Right atrium auricular region (tissue), 2 donors: ENCODE measurements around the gene CACNA2D3. TPM values are rescaled to one million over a fixed set of nuclear protein-coding genes. Genes with fewer than 3 reads are reported as not detected.
A peak's percentile ranks its signal among the peaks of the same experiment; 100 is the strongest.

Experiments
- DNase-seq: peaks from one replicate; pipeline ENCODE4 v3.0.0-alpha.2; 2019; ENCODE audit warnings: low spot score
- H3K27ac ChIP-seq, 2 donors: fragments of 200-600 bp; sonication (generic); 1 replicate in 1 of 2; 2 replicates in 1 of 2; pipeline ENCODE4 v1.5.1; 2016 to 2019
- H3K27me3 ChIP-seq, 2 donors: fragments of 200-600 bp; sonication (generic); one replicate each; pipeline versions ENCODE4 v1.5.1 to v1.6.0; 2017 to 2019
- H3K36me3 ChIP-seq: fragments of 200-600 bp; sonication (generic); one replicate; pipeline ENCODE4 v1.5.1; 2016
- H3K4me1 ChIP-seq, 2 donors: fragments of 200-600 bp; sonication (generic); one replicate each; pipeline versions ENCODE4 v1.5.1 to v1.6.0; 2017 to 2019
- H3K4me3 ChIP-seq, 2 donors: fragments of 200-600 bp; sonication (generic); 1 replicate in 1 of 2; 2 replicates in 1 of 2; pipeline ENCODE4 v1.5.1; 2017 to 2019; ENCODE audit warnings: mild to moderate bottlenecking in 1 of 2, moderate library complexity in 1 of 2
- H3K9me3 ChIP-seq, 2 donors: fragments of 200-600 bp; sonication (generic); one replicate each; pipeline ENCODE4 v1.5.1; 2019
- CTCF ChIP-seq, 2 donors: fragments of 200-600 bp; sonication (generic); IDR thresholded peaks; one replicate each; pipeline ENCODE4 v1.5.1; 2019; ENCODE audit warnings: antibody characterized with exemption in 2 of 2
- total RNA-seq, 2 donors: library from RNA; depleted of rRNA; stranded (reverse); fragments of >200 nt; gene quantifications; one replicate each; pipeline ENCODE4 v1.1.0, GENCODE V29; 2016

CACNA2D3 gene
- total RNA-seq, 2 donors from 2014 or later: 10.9 to 17.2 TPM

GRCh38 chr3:54649551-54649950, 527.2 kb downstream of the CACNA2D3 start:
- H3K36me3 ChIP-seq: no peaks in the 10 kb centered on the region
- no peaks in the 10 kb centered on the region for H3K27me3 ChIP-seq
- H3K9me3 ChIP-seq: peaks cover 0 to 8% of the 10 kb centered on the region in 2 donors
- no peak for DNase-seq
- H3K27ac ChIP-seq: no peak overlapping the region
- H3K4me3 ChIP-seq: no peak overlapping the region
- no peaks in the 10 kb centered on the region for H3K4me1 ChIP-seq
- TF ChIP-seq CTCF (IDR thresholded peaks at IDR 0.05): no peak

GRCh38 chr3:54653456-54654195, 531.3 kb downstream of the CACNA2D3 start:
- Histone ChIP-seq H3K4me3 (no peak overlapping the region), H3K27me3 (no peaks in the 10 kb centered on the region), H3K36me3 (no peaks in the 10 kb centered on the region), H3K4me1 (no peaks in the 10 kb centered on the region), H3K27ac (no peak overlapping the region), H3K9me3 (no peaks in the 10 kb centered on the region)
- no peak for TF ChIP-seq CTCF (IDR thresholded peaks at IDR 0.05)
- DNase-seq: no peak

GRCh38 chr3:54654776-54655175, 532.4 kb downstream of the CACNA2D3 start:
- H3K36me3 ChIP-seq: no peaks in the 10 kb centered on the region
- TF ChIP-seq CTCF (IDR thresholded peaks at IDR 0.05): no peak
- no peak for DNase-seq
- H3K9me3 ChIP-seq: no peaks in the 10 kb centered on the region
- no peak overlapping the region for H3K27ac ChIP-seq
- H3K27me3 ChIP-seq: no peaks in the 10 kb centered on the region
- H3K4me1 ChIP-seq: no peaks in the 10 kb centered on the region
- H3K4me3 ChIP-seq: no peak overlapping the region

- Histone ChIP-seq H3K4me1 (no peaks in the 10 kb centered on the region), H3K4me3 (no peak overlapping the region), H3K27ac (no peak overlapping the region), H3K27me3 (no peaks in the 10 kb centered on the region), H3K36me3 (no peaks in the 10 kb centered on the region), H3K9me3 (no peaks in the 10 kb centered on the region)
- TF ChIP-seq CTCF (IDR thresholded peaks at IDR 0.05): no peak
- no peak for DNase-seq
Observed at GRCh38 chr3:54659347-54659746, 537.0 kb downstream of the CACNA2D3 start.

- H3K27ac ChIP-seq: peak overlapping the region in 1 of 2 donors; percentile 29
- no peak overlapping the region for H3K4me3 ChIP-seq
- H3K9me3 ChIP-seq: no peaks in the 10 kb centered on the region
- no peaks in the 10 kb centered on the region for H3K27me3 ChIP-seq
- H3K4me1 ChIP-seq: no peaks in the 10 kb centered on the region
- TF ChIP-seq CTCF (IDR thresholded peaks at IDR 0.05): no peak
- H3K36me3 ChIP-seq: no peaks in the 10 kb centered on the region
- peak; percentile 70 for DNase-seq
Observed at GRCh38 chr3:54660714-54661132, 538.4 kb downstream of the CACNA2D3 start.

- H3K4me3 ChIP-seq: no peak overlapping the region
- no peak for TF ChIP-seq CTCF (IDR thresholded peaks at IDR 0.05)
- peak overlapping the region in 1 of 2 donors; percentile 29 for H3K27ac ChIP-seq
- H3K36me3 ChIP-seq: no peaks in the 10 kb centered on the region
- H3K9me3 ChIP-seq: no peaks in the 10 kb centered on the region
- H3K4me1 ChIP-seq: no peaks in the 10 kb centered on the region
- H3K27me3 ChIP-seq: no peaks in the 10 kb centered on the region
- DNase-seq: no peak
Observed at GRCh38 chr3:54661151-54661550, 538.8 kb downstream of the CACNA2D3 start.
